SK-N-SH (cell line): ENCODE results near the gene PALM3.

ENCODE experiments used
- CHD2 ChIP-seq: fragments of 150-350 bp; IDR thresholded peaks from 2 replicates; pipeline ENCODE4 v1.6.1; 2018; ENCODE audit warnings: low read length; ENCODE audit not compliant: partially characterized antibody
- CTCF ChIP-seq: fragments of 200-600 bp; sonication (generic); IDR thresholded peaks from 2 replicates; pipeline ENCODE4 v1.6.1; 2017; ENCODE audit warnings: antibody characterized with exemption, mild to moderate bottlenecking, moderate library complexity
- EP300 ChIP-seq, 2 experiments: IDR thresholded peaks; 2 replicates each; pipeline versions ENCODE4 v1.4.0 to v1.6.1; 2012; ENCODE audit warnings: borderline replicate concordance in 1 of 2, low read depth in 1 of 2, low read length in 1 of 2
- GATA2 ChIP-seq: sonication (generic); formaldehyde crosslinking; IDR thresholded peaks from 2 replicates; pipeline ENCODE4 v1.5.0; 2020; ENCODE audit warnings: mild to moderate bottlenecking, missing genetic modification reagents
- JUND ChIP-seq: IDR thresholded peaks from 2 replicates; pipeline ENCODE4 v1.4.0; 2012
- POLR2AphosphoS5 ChIP-seq: IDR thresholded peaks from 2 replicates; pipeline ENCODE4 v1.6.1; 2012; ENCODE audit warnings: low read depth, low read length
- REST ChIP-seq: IDR thresholded peaks from 2 replicates; pipeline ENCODE4 v1.6.1; 2012; ENCODE audit warnings: mild to moderate bottlenecking, low read depth, low read length, moderate library complexity
- TAF1 ChIP-seq: IDR thresholded peaks from 2 replicates; pipeline ENCODE4 v1.6.1; 2012; ENCODE audit warnings: low read depth, mild to moderate bottlenecking, low read length, moderate library complexity, borderline replicate concordance
- YY1 ChIP-seq: IDR thresholded peaks from 2 replicates; pipeline ENCODE4 v1.4.0; 2012; ENCODE audit warnings: low read depth, mild to moderate bottlenecking
- TF ChIP-seq, protein P1 (sequence below): IDR thresholded peaks from 2 replicates; pipeline ENCODE4 v1.4.0; 2012; ENCODE audit warnings: low read depth, borderline replicate concordance

DNA sequence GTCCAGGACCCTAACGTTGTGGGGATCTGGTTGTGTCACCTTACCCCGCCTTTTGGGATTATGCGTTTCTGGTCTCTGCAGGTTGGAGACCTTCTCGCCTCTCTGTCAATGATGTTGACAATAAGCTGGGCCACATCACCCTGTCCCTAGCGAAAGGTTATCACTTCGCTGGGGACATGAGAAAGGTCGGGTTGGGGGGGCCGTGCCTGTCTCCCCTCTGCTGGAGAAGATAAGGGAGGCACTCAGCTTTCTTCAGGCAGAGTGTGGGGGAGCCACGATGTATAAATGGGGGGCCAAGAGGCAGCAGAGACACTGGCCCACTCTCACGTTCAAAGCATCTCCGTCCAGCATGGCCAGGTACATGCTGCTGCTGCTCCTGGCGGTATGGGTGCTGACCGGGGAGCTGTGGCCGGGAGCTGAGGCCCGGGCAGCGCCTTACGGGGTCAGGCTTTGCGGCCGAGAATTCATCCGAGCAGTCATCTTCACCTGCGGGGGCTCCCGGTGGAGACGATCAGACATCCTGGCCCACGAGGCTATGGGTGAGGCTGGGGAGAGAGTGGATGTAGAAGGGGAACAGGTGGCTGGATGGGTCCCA is 33.9 kb downstream of the PALM3 start, which contains the start of gene RLN3:
- TF ChIP-seq CTCF (no peak), EP300 (IDR thresholded peaks at IDR 0.05; ENCODE audit: borderline replicate concordance in 1 of 2, low read depth in 1 of 2, low read length in 1 of 2) (no peak), CHD2 (no peak), TAF1 (no peak), GATA2 (CRISPR knock-in tag) (no peak), REST (no peak), YY1 (no peak), POLR2AphosphoS5 (no peak), JUND (no peak)
- TF ChIP-seq, protein P1, sequence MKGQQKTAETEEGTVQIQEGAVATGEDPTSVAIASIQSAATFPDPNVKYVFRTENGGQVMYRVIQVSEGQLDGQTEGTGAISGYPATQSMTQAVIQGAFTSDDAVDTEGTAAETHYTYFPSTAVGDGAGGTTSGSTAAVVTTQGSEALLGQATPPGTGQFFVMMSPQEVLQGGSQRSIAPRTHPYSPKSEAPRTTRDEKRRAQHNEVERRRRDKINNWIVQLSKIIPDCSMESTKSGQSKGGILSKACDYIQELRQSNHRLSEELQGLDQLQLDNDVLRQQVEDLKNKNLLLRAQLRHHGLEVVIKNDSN = no peak
